GM12864 (cell line): ENCODE results near the gene KLRC3.
"Not testable (repeated sequence)": the region's sequence is repeated elsewhere in the genome, so short reads cannot be mapped to it uniquely, and the experiment has no call there.

Experiments
- DNase-seq: peaks from one replicate; pipeline ENCODE4 v3.0.0-alpha.2; 2011; ENCODE audit warnings: low read depth
- H3K4me3 ChIP-seq: 2 replicates; pipeline ENCODE4 v1.5.1; 2011; ENCODE audit warnings: mild to moderate bottlenecking, low read depth, low read length, control low read depth
- CTCF ChIP-seq: IDR thresholded peaks from 2 replicates; pipeline ENCODE4 v1.5.1; 2011; ENCODE audit warnings: low read depth, mild to moderate bottlenecking, moderate library complexity, low read length, control low read depth, inconsistent platforms; ENCODE audit errors: missing control alignments

Gene KLRC3

GRCh38 chr12:10384191-10384590 is 36.2 kb downstream of the KLRC3 start:
- H3K4me3 ChIP-seq, result no peak overlapping the region
- TF ChIP-seq CTCF, result no peak
- no peak for DNase-seq

- no peak overlapping the region for H3K4me3 ChIP-seq
- TF ChIP-seq CTCF, result no peak
- no peak for DNase-seq
Measured at GRCh38 chr12:10381928-10382628, 38.3 kb downstream of the KLRC3 start.

- not testable (repeated sequence) for H3K4me3 ChIP-seq, DNase-seq
Measured at GRCh38 chr12:10378737-10379136, 41.7 kb downstream of the KLRC3 start.

GRCh38 chr12:10374624-10375018 is 45.8 kb downstream of the KLRC3 start:
- TF ChIP-seq CTCF, result no peak
- DNase-seq, result no peak
- no peak overlapping the region for H3K4me3 ChIP-seq

- no peak for DNase-seq
- H3K4me3 ChIP-seq, result no peak overlapping the region
- TF ChIP-seq CTCF, result no peak
Measured at GRCh38 chr12:10372559-10372958, 47.8 kb downstream of the KLRC3 start.

DNA sequence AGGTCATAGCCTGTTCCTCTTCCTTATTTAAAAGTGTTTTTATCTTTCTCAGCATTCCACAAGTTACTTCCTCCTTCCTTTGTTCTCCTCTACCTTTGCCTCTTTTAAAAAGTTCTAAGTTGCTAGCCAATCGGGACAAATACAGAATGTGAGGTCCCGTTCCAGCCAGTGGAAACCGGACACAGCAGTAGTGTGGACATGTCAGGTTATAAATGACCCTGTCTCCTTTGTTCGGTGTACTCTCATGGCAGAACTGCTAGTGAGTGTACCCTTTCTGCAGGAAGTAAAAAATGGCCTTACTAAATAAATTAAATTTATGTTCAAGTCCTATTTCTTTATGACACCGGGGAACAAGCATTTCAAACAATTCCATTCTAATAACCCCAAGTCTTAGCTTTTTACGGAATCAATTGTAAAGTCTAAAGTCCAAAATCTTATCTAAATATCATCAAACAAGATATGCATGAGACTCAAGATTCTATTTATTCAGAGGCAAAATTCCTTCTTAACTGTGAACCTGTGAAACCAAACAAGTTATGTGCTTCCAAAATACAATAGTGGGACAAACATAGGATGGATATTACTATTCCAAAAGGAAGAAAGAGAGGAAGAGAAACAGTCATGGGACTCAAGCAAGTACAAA is 48.4 kb downstream of the KLRC3 start:
- H3K4me3 ChIP-seq, DNase-seq: not testable (repeated sequence)

DNA sequence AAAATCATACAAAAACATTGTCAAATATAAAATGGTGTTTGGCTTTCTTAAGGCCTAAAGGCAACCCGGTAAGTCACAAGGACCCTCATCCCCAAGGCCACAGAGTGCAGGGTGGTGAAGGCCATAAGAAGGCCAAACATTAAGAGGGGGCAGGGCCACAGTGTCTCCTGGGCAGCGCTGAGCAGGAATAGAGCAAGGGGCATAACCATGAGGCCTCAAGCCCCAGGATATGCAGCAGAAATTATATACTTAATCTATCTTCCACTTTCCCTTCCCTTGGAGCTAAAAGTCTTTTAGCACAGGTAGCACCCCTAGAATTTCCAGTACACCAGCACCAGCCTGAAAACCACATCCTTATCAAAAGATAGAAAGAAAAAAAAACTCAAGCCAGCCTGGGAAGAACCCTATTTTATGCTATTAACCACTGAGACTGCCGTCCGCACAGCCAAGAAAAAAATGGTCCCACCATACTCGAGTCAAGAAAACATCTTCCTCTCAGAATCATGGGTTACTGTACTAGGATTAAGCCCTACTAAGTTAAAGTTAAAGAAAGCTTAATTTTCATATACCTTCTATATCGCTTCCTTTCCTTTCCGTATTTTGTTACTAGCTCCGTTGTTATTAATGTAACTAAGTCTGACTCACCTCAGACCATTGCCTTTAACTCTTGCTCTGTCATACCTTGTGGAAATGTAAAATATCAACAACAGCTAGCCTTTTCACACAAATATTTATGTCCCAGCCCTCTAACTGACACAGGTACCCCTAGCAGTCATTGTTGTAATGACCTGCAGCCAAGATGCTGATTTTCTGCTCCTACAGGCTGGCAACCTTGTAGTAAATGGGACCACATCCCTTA is 50.6 kb downstream of the KLRC3 start:
- no peak for TF ChIP-seq CTCF
- no peak for DNase-seq
- H3K4me3 ChIP-seq, result no peak overlapping the region
